HG02610 (cell line): ENCODE results near the gene TBX15.

Experiments used
- ATAC-seq: cut with Tn5 transposase; IDR thresholded peaks from one replicate; pipeline ENCODE4 v1.9.1; 2021; ENCODE audit warnings: mild to moderate bottlenecking, moderate library complexity; ENCODE audit not compliant: unreplicated experiment

The TBX15 gene

DNA sequence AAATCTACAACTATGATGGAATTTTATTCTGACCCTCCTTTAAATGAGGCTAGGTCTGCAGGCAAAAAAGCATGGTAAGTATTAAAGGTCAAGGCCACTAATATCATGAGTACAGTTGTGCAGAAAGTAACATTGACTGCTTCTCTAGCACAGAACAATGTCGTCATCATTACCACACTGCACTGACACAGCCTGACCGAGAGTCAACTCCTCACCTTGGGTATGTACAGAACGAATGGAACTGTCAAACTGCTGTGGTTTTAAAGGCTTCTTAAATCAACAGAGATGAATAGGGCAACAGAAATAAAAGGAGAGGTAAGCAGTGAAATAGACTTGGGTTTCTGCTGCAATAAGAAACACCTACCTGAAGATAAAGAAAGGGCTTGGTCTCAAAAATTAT, 88.8 kb downstream of the TBX15 start:
- no peak for ATAC-seq

DNA sequence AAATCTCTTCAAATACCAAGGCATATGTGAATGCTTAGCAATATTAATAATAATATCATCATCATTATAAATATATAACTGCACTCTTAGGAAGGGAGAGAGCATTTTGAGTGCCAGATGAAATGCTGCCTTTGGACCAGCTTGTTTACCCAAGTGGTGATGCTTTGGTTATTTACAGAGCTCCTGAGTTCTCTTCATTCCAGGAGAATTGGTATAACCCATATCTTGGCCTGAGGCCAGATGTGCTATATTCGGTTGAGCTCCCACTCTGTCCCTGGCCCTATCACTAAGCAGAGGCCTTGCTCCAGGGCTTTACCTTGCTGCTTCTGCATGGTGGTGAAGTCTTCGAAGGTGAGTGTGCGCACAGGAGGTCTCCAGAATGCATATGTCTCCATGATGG, 89.4 kb downstream of the TBX15 start:
- ATAC-seq: no peak

DNA sequence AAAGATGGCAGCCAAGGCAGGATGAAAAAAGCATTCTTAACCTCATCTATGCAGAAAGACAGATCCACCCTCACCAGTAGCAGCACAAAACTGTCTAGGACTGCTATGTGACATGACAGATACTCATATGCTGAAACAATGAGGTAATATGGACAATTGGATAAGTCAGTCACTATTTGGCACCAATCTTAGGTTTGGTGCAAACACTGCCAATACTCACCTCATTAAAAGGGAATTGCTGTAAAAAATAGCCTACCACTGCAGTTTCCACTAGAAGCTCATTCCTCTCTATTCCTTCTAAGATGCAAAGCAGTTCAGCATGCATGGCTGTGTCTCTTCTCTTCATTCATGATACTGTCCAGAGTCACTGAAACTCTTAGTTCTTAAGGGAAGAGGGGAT, 91.7 kb downstream of the TBX15 start:
- no peak for ATAC-seq

DNA sequence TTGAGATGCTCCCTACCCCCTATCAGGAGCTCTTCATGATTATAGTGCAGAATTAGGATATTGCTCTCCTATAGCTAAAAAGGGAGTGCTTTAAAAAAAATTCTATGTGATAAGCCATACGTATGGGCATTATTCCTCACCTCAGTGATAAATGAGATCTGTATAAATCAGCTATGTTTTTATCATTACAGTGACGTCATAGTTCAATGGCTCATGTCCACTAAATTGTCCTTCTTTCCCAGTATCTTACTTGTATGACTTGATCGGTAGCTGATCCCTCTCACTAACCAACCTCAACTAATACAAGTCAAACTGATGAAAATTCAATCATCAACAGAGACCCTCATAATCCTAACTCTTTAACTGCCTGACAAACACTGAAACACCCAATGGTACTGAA, 93.3 kb downstream of the TBX15 start:
- no peak for ATAC-seq

DNA sequence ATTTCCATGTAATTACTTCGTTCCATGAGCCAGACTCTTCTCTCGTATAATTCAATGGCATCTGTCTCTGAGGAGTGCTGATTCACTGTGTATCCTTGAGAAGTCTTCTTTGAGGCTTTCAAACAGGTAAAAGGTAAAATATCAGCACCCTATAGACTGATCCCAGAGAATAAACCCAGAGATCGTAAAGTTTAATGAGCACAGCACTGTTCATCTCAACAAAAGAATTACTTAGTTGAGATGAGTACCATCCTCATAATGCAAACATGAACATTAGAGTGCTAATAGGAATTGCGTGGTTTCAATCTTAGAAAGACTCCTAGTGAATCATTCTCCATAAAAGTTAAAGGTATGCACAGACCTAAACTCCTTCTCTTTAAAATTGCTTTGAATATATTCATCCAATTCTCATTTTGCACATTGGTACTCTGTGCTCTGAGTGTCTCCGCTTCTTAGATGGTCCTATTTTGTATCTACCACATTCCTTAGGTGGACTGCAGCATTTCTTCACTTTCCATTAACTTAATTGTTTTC, 97.2 kb downstream of the TBX15 start:
- no peak for ATAC-seq

DNA sequence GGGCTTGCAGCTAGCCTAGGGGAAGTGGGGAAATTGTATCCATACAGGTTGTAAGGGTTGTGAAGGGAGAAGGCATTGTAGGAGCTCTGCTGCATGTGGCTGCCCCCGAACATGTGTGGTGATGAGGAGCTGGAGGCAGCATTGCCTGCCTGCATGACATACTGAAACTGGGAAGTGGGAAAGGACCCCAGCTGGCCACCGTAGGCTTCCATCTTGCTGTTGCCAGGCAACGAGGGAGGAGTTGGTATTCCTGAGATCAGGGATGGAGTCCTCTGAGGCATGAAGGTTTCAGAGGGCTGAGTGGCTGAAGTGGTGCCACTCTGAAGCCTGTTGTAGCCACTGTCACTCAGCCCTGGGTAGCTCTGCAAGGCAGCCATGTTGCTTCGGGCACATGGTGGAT, 103.2 kb downstream of the TBX15 start:
- ATAC-seq: no peak

DNA sequence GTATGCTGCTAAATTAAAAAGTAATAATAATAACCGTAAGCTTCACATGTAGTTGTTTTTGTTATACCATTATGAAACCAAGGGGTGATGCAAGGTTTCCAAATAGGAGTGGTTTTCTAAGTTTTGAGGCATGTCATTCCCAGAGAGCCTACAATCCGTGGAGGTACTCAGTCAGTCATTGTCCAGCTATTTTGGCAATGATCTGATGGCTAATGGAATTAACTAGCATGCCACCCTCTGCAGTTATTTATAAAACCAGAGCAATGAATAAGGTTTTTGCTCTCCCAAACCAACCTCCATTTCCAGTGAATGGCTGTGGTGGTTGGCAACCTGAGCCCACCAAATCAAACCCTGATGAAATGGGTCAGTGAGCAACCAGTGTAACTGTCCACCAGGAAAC, 106.4 kb downstream of the TBX15 start:
- no peak for ATAC-seq

DNA sequence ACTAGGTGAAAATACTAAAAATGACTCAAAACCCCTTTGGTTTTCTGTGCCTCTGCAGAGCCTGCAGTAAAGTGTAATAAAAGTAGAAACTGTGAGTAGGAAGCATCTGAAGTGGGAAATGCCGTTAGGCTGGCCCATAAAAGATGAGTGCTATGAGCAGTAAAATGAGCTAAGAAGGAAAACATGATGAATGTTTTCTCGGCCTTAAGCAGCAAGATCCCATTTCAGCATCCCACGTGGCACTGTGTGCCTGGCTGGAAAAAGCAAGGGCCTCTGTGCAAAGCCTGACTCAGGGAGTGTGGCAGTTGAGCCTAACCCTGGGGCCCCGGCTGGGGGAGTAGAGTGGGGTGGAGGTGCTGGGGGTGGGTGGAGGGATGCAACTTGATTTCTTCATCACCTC, 109.5 kb downstream of the TBX15 start:
- no peak for ATAC-seq

DNA sequence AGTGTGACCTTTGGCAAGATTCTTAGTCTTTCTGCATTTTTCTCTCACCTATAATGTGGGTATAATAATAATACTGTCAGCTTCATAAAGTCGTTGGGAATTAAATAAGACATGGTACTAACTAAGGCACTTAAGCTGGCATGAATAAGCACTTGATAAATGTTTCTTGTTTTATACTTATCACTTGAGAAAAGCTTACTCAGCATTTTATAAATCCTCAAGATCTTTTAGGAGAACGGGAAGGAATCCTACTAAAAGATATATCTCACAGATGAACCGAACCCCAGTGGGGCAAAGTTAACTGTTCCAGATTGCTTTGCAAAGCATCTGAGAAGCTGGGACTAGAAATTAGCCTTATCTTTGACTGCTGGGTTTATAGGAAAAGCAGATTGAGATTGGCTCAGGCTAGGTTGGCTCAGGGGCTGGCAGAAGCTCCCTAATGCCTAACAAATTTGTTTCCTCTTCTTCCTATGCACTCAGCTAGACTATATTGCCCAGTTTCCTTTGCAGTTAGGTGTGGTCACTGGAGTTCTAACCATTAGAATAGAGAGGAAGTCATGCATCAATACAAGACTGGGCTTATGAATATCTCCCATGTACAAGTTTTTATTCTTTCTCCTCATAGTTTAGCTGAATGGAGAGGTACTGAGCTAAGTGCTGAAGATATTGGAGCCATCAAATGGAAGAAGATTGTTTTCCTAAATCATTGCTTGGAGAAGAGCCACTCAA, 110.3 kb downstream of the TBX15 start:
- ATAC-seq: no peak

DNA sequence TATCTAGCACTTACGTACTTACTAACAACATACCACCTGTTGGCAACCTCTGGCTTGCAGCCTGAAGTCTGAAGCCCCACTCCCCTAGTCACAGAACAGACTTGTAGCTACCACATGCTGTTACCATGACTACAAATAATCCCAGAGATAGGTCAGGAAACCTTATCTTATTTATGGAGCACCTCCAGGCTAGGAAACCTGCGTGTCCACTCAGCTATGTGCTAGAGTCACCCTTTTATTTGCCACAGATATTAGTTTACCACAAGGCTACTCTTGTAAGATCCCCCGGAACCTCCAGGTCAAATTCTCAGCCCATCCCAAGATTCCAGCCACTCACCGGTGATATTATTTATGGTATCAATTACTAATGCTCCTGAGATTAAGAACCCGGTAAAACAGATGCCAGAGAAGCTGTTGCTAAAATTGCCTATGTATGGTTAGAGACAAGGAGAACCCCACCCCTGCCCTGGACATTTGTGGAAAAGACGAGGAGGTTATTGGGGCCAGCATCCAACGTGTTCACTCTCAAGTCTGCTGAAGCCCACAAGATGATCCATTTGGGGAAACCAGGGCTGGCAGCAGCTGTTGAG, 116.5 kb downstream of the TBX15 start:
- ATAC-seq: no peak

DNA sequence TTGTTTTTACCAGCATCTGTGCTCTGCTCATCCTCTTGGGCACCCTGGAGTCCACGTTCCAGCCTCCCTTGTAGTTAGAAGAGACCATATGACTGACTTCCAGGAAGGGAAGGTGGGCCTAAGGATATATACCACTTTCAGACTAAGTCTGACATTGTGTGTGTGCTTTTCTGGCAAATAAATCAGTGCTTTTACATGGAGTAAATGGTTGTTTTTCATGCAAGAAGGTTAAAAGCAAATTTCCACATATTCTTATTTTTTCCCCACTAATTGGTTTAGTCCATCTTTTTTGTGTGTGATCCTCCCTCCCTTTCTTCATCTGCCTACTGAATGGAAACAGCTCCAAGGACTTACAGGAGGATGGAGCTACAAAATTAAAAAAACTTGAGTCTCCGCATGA, 119.8 kb downstream of the TBX15 start:
- no peak for ATAC-seq

DNA sequence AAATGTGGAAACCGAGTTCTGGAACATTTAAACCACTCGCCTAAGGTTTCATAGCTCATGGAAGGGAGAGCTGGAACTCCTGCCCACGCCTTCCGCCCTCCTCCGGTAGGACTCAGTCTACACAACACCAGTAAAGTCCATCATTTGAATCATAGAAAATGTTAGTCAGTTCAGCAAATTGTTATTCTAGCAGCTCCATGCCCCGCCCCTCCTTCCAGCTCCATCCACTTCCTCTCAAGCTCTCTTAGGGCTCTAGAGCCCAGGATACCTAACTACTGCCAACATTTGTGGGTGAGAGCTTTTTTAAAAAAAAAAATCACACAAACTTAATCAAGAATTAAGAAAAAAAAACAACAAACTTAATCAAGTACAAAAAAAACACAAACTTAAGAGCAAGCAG, 121.8 kb downstream of the TBX15 start:
- ATAC-seq: no peak

DNA sequence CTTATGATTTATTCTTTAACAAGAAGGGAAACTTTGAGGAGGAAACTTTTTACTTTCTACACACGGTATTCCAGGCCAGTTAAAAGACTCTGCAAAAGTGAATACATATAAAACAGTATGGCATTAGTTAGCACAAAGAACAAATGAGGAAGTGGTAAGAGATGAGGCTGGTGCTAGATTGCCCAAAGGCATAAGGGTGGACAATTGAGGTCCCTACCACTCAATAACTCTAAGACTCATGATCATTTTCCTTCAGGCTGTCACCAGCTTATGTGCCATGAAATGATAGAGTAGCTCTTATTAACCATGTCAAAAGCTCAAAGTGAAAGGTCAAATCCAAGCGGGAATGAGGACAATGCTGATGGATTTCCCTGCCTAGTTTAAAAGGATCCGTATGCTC, 124.5 kb downstream of the TBX15 start:
- no peak for ATAC-seq

DNA sequence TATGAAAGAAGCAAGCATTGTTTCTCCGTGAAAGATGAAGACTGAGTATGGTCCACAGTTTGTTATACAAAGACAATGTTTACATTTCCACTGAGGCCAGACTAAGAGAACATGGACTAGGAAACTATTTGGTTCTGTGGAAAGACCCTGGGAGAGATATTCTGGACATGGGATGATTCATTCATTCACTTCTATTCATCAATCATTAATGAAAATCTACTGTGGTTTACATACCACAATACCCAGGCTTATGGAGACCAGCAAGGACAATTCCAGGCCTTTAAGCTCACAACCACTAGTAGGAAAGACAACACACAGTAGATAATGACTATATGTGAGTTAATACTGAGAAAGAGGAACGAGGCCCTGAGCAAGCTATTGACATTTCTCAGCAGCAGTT, 125.4 kb downstream of the TBX15 start:
- ATAC-seq: no peak

DNA sequence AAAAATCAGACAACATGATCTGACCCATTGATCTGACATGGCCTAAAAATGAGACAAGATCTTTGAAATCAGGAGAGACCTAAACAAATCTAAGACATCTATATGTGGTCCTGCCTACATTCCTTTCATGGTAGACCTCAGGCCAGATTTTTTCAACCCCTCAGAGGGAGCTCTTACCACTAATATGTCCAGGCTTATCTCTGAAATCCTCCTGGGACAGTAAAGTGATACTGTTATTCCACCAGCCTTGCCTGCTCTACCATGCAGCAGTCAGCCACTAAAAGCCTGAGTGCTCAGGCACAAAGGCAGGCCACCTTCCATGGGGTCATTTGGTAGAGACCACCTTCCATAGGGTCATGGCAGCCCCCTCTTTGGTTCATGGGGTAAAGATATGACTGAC, 126.9 kb downstream of the TBX15 start:
- ATAC-seq: no peak

DNA sequence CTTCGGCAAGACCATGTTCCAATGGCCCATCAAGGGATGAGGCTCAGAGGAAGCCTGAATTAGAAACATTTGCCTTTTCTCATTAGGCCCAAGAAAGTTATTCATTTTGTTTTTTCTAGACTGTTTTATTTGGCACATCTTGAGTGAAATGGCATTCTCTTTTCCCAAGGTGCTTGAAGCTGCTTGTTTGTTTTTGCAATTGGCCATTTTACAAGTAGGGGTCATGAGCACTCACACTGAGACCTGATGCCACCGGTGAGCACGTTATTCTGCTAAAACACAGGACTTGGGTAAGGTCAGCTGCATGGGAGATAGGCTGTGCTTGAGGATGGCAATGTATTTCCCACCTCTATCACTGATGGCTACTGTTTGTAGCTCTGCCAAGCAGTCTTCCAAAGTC, 128.1 kb downstream of the TBX15 start:
- no peak for ATAC-seq

DNA sequence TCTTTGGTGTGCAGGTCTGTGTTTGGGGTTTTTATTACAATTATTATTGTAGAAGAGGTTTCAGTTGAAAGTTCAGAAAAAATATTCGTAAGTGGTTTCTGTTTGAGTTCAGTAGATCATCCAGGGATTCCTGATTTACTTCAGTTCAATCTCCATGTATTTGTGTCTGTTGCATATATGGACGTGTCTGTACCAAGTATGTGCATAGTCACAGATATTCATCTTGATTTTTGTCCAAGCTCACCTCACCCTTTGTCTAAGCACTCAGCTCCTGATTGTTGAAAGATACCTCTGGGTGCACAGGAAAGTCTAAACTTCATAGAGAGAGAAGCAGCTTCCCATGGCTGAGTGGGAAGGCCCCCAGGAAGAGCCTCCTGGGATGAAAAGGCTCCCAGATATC, 141.7 kb downstream of the TBX15 start:
- no peak for ATAC-seq

DNA sequence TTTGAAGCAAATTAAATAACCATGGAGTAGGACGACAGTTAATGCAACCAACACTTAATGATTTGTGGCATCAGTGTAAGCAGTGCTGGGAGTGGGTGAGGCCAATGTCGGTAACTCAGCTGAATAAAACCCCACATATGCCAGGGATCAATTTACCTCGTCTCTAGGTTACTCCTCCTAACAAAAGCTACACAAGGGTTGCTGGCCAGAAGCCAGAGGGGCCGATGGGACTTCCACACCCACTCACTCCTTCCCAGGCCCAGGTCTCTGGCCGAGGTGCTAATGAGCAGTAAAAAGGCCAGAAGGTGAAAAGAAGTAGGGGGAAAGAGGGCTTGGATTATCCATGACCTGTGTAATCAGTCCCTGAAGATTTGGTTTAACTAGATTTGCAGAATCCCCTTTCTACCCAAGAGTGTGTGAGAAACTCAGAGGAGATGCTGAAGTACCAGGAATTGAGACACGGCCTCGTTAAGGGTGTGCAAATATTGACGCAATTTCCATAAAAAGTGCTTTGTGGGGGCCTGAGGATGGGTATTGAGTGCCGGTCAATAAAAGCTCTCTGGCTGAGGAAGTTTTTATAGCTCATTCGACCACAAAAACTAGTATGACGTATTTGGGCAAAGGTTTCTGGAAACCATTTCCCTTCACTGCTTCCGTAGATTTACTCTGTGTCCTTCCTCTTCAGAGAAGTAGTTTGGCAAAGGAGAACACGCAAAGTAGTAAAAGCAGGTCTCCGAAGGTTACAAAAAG, 145.5 kb downstream of the TBX15 start:
- ATAC-seq: no peak

DNA sequence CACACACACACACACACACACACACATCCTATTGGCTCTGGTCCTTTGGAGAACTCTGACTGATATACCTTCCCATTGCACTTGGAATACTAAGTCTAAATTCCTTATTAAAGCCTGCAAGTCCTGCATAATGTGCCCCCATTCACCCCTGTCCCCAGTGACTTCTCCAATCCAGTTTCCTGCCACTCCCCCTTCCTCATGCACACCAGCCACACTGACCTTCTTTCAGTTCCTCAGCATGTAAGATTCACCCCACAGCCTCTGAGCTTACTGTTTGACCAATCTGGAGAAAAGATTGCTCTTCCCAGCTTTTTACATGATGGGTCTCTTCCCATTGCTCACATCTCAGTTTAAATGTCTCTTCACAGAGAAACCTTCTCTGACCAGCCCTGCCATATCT, 146.6 kb downstream of the TBX15 start:
- no peak for ATAC-seq
